Right lung (tissue), 5 donors: Measurements from ENCODE around the gene GAK. TPM values are rescaled to one million over a fixed set of nuclear protein-coding genes. Genes with fewer than 3 reads are reported as not detected.

ENCODE experiments used
- DNase-seq, 2 donors: peaks; one replicate each; pipeline ENCODE4 v3.0.0-alpha.2; 2013
- polyA plus RNA-seq, 5 donors: library from polyadenylated mRNA; unstranded; fragments of 120-200 nt; gene quantifications; one replicate each; pipeline versions ENCODE4 v1.2.1 to v1.2.3, GENCODE V29; 2013; ENCODE audit warnings: inconsistent platforms in 1 of 5, low replicate concordance in 1 of 5; ENCODE audit not compliant: insufficient read length in 5 of 5, insufficient read depth in 1 of 5

The GAK gene
- polyA plus RNA-seq, 5 donors, result 37.5 to 62.9 (median 52.1) TPM

- DNase-seq, result no peak
Observed at GRCh38 chr4:893276-893994, 38.7 kb downstream of the GAK start.

GRCh38 chr4:892780-893179 lies 39.3 kb downstream of the GAK start:
- DNase-seq, result no peak

GRCh38 chr4:891747-892146 lies 40.4 kb downstream of the GAK start:
- no peak for DNase-seq

GRCh38 chr4:890036-890695 lies 42.0 kb downstream of the GAK start:
- DNase-seq, result no peak

- DNase-seq, result no peak
Observed at GRCh38 chr4:889516-889915, 42.6 kb downstream of the GAK start.

- DNase-seq, result no peak
Observed at GRCh38 chr4:888029-888428, 44.1 kb downstream of the GAK start.

- no peak for DNase-seq
Observed at GRCh38 chr4:887034-887763, 44.9 kb downstream of the GAK start.

GRCh38 chr4:886244-886643 lies 45.9 kb downstream of the GAK start:
- no peak for DNase-seq

- no peak for DNase-seq
Observed at GRCh38 chr4:885353-885752, 46.8 kb downstream of the GAK start.

- no peak for DNase-seq
Observed at GRCh38 chr4:884896-885295, 47.2 kb downstream of the GAK start.

- DNase-seq, result no peak
Observed at GRCh38 chr4:884259-884658, 47.9 kb downstream of the GAK start.

- DNase-seq, result no peak
Observed at GRCh38 chr4:883377-884095, 48.6 kb downstream of the GAK start.

- no peak for DNase-seq
Observed at GRCh38 chr4:882646-883045, 49.5 kb downstream of the GAK start.

GRCh38 chr4:881709-882108 lies 50.4 kb downstream of the GAK start:
- DNase-seq, result no peak

- no peak for DNase-seq
Observed at GRCh38 chr4:880684-881405, 51.3 kb downstream of the GAK start.

GRCh38 chr4:879729-880077 lies 52.4 kb downstream of the GAK start:
- no peak for DNase-seq

- no peak for DNase-seq
Observed at GRCh38 chr4:878796-879728, 53.1 kb downstream of the GAK start.

- DNase-seq, result no peak
Observed at GRCh38 chr4:877502-877901, 54.6 kb downstream of the GAK start.

GRCh38 chr4:876780-877179 lies 55.3 kb downstream of the GAK start:
- DNase-seq, result no peak

GRCh38 chr4:875818-876423 lies 56.2 kb downstream of the GAK start:
- no peak for DNase-seq
